Non-pigmented ciliary epithelial cell (primary cell): ENCODE measurements around the gene CCDC86.

ENCODE experiments used
- DNase-seq: peaks from one replicate; pipeline ENCODE4 v3.0.0-alpha.2; 2010; ENCODE audit warnings: low read depth

Gene CCDC86

DNA sequence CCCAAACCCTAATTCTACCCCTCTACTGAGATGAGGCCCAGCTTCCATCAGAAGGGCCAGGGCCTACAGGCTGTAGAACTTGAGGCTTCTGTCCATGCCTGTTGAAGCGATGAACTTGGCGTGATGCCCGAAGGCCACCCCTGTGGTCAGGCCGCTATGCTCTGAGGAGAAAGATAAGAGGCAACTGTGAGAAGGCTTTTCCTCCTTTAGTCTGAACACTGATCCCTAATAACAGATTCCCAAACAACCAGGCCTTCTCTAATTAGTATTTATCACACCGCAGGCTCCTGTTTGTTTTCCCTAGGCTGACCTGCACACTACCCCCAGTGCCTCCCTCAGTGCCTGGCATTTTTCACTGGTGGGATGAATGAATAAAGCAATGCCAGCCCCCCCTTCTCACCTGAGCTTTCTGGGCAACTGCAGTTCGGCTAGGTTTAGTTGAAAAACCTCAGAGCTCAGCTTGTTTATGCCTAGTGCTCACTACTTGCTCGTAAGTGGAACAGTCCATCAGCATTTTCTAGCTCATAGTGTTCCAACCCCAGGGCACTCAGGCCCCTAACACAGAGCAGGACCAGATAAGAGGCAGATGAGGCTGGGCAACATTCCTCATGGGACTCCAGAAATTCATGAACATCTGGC, 49.3 kb downstream of the CCDC86 start:
- DNase-seq: no peak

DNA sequence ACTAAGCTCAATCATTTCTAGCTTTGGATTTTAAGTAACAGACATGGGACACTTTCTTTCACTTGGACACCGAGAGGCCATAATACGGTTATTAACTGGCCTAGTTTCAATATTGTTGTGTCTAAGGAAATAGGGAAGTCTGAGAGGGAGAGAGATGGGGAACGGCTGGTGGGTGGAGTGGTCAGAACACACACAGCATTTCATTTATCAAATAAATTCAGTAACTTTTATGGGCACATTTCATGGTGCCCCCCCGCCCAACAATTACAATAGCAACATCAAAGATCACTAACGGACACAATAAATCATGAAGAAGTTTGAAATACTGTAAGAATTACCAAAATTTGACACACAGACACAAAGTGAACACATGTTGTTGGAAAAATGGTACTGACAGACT, 53.8 kb downstream of the CCDC86 start:
- no peak for DNase-seq

DNA sequence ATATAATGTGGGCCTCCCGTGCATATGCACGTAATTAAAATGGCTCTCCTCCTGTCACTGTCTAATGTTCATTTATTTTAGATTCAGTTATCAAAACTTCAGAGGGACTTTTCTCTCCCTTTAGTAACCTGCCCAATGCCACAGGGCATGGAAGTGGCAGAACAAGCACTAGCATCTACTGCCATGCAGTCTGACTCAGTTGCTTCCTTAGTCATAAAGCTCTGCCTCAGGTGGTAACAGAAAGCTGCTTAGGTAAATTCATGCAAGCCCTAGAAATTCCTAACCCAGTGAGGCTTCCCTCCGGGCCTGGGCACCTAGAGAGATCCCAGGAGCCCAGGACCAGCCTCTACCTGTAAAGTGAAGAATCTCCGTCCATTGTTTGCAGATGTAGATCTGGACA, 55.6 kb downstream of the CCDC86 start:
- DNase-seq: no peak

DNA sequence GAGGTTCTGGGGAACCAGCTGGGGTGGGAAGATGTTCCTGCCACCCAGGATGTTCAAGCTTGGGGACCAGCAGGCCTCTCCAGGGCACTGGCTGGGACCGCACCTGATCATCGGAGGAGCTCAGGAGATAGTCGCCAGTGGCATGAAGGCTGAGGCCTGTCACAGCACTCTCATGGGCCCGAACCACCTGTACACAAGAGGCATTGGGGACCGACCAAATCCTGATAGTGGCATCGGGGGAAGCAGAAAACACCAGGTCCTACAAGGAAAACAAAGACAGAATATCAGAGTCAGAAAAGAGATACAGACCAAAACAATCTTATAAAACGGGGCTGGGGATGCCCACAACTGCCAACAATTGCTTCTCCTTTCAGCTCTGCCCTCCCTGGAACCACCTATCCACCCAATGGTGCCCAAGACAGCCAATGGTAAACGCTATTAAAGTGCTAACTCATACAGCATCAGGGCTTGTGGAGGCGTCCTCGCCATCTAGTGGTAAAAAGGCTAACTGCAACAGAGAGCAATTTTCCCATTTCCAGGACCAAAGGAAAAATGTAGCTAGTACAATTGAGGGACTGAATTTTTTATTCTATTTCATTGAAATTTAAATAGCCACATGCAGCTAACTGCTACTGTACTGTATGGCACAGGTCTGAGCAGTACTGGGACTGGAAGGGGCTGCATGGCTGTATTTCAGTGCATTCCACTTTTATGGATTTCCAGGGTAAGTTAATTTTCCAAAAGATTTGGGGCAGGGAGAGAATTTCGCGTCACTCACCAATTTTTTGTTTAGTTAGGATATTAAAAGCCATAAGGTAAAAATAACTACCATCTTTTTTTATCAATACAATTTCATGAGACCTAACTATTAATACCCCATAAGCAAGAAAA, 57.4 kb downstream of the CCDC86 start:
- DNase-seq: no peak

DNA sequence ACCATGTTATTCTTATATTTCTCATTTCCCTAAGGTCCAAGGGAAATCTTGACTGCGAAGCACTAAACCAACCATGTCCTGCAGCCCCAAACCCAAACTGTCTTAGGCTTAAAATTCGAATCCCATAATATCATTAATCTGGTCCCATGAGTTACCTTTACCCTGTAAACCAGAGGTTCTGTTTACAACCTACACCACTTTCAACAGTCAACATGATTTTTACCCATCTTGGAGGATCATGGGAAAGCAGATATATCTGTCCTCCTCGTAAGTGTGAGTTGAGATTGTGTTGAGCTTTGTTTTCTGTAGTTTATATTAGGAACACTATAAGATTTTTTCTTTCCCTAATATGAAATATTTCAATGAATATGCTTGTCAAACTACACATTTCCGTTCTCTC, 58.1 kb downstream of the CCDC86 start:
- no peak for DNase-seq
